Left ventricle myocardium superior (tissue), 1 donor: ENCODE results near the gene CLDN11. TPM values are rescaled to one million over a fixed set of nuclear protein-coding genes. Genes with fewer than 3 reads are reported as not detected.
A peak's percentile ranks its signal among the peaks of the same experiment; 100 is the strongest.

Experiments used
- ATAC-seq: fragments of 200-7000 bp; cut with Tn5 transposase; one replicate; pipeline ENCODE4 v1.9.1; 2020; ENCODE audit warnings: mild to moderate bottlenecking, moderate library complexity
- DNase-seq: peaks from one replicate; pipeline ENCODE4 v3.0.0-alpha.2; 2020
- intact Hi-C: fragments of 100-400 bp; cut with micrococcal nuclease; formaldehyde crosslinking; loops from one replicate; pipeline ENCODE4 v1.11.0; 2022
- long read RNA-seq: library from polyadenylated mRNA; unstranded; transcript quantifications from one replicate; pipeline ENCODE4 v2.0.0, GENCODE V29; 2021
- total RNA-seq: library from RNA; stranded (reverse); fragmentation: NEBNext Ultra II Directional; extraction: Animal tissue kit (Norgen Biotek cat#: 25700); gene quantifications from one replicate; pipeline ENCODE4 v1.2.1, GENCODE V29; 2021
- donor health status: DM: no; HTN: yes; CAD: no; lungs with severe emphysema.

CLDN11 gene
- 4.2 TPM for total RNA-seq
- long read RNA-seq, result 0 reads

DNA sequence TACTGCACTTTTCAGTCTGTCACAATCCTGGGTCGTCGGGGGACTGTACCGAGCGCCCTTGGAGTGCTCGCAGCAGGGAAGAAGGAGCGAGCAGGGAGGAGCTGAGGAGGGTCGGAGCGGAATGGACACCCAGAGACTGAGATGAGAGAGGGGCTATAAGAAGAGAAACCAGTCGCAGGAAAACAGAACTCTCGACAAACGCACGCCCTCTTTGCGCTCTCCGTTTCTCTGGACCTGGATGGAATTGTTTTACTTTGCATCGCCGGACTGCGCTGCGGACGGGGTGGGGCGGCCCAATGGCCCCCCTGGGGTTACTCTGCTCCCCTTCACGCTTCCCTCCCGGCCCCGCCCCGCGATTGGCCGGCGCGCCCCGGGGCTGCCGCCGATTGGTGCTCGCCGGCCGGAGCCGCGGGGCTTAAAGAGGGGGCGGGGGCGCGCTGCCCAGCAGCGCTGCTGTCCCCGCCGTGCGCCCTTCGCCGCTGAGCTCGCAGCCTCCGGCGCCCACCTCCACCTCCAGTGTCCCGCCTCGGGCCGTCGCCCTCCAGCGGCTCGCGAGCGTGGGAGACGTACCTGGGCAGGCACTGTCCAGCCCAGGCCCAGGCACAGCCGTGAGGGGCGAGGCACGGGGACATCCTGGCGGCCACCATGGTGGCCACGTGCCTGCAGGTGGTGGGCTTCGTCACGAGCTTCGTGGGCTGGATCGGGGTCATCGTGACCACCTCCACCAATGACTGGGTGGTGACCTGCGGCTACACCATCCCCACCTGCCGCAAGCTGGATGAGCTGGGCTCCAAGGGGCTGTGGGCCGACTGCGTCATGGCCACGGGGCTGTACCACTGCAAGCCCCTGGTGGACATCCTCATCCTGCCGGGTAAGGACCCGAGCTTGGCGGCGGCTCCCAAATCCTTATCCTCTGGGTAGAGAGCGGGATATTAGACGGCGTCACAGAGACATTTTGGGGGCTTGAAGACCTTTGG lies at the start of gene CLDN11:
Gene CLDN11 (plus strand): TSS at position 447 of the 977 bp plus-strand sequence. CDS start 199 bp downstream, at position 646.
- intact Hi-C loops, result loop anchor here (10.0 kb wide), 1 partner anchor 276 kb away; no protein-coding TSS in a partner anchor
- peak; percentile 81 for ATAC-seq
- peak; percentile 67 for DNase-seq

DNA sequence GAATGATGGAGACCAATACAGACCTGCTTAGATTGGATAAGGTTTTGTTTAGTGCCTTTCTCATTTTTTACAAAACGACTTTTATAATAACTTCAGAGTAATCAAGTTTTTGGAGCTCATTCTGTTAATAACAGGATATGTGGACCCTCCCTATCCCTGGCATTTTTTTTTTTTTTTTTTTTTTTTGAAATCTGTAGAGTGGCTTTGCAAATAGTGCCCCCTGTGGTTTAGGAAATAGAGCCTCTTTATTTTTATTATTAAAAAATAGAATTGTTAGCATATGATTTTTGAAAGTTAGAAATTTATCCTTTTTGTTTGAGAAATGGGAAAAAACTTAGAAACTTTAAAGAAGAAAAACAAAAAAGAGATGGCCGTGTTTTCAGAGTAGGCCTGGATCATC lies 49.7 kb upstream of the CLDN11 start:
- DNase-seq (no peak), ATAC-seq (no peak)
- intact Hi-C loops, result loop anchor here (5.0 kb wide), 1 partner anchor 57 kb away; no protein-coding TSS in a partner anchor

GRCh38 chr3:170372190-170372879 lies 46.3 kb upstream of the CLDN11 start:
- DNase-seq (no peak), ATAC-seq (no peak)
- intact Hi-C loops, result no loop called here

DNA sequence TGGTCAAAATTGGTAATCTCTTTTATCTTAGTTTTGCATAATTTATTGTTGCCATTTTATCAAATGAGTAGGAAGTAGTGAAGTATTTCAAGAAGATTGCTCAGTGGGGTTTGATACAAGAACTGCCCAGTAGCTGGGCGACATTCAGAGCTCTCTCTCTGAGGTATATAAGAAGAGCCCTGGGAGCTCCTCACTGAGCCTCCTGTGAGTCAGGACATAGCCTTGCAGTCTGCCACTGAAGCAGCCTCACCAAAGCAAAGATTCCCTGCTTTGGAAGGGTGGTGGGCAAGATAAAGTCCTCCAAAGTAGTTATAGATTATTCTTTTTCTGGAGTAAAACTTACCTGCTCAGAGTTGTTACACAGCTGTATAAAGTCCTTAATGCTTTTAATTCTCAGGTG lies 35.1 kb upstream of the CLDN11 start:
- ATAC-seq (no peak), DNase-seq (no peak)
- intact Hi-C loops, result no loop called here

DNA sequence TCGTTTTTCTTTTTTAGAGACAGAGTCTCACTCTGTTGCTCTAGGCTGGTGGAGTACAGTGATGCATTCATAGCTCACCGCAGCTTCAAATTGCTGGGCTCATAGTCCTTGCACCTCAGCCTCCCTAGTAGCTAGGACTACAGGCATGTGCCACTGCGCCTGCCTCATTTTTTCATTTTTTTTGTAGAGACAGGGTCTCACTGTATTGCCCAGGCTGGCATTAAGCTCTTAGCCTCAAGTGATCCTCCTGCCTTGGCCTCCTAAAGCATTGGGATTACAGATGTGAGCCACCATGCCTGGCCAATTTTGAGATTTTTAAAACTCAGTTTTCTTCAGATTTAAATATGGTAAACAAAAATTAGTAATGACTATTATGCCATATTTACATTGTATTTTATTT lies 32.2 kb upstream of the CLDN11 start:
- DNase-seq (no peak), ATAC-seq (no peak)
- intact Hi-C loops, result no loop called here

GRCh38 chr3:170387950-170388349 lies 30.7 kb upstream of the CLDN11 start:
- ATAC-seq (no peak), DNase-seq (no peak)
- intact Hi-C loops, result no loop called here

DNA sequence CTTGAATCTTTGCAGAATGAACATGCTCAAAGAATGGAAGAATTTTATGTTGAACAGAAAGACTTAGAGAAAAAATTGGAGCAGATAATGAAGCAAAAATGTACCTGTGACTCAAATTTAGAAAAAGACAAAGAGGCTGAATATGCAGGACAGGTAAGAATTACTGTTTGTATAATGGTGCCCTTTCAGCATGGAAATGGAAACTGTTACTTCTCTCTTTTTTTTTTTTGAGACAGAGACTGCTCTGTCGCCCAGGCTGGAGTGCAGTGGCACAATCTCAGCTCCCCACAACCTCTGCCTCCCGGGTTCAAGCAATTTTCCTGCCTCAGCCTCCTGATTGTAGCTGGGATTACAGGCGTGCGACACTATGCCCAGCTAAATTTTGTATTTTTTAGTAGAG lies 27.6 kb upstream of the CLDN11 start:
- intact Hi-C loops, result no loop called here
- ATAC-seq, result no peak
- DNase-seq, result no peak

GRCh38 chr3:170397685-170398084 lies 21.0 kb upstream of the CLDN11 start:
- intact Hi-C loops, result no loop called here
- ATAC-seq, result no peak
- DNase-seq, result no peak

- DNase-seq (no peak), ATAC-seq (no peak)
- intact Hi-C loops, result no loop called here
Observed at GRCh38 chr3:170405101-170405500, 13.6 kb upstream of the CLDN11 start.

GRCh38 chr3:170410428-170411029 lies 8.1 kb upstream of the CLDN11 start:
- intact Hi-C loops, result loop anchor here (5.0 to 10.0 kb wide), 2 partner anchors 284 to 402 kb away; no protein-coding TSS in a partner anchor
- ATAC-seq (no peak), DNase-seq (no peak)

GRCh38 chr3:170413291-170413690 lies 5.4 kb upstream of the CLDN11 start:
- ATAC-seq (no peak), DNase-seq (no peak)
- intact Hi-C loops, result loop anchor here (5.0 to 10.0 kb wide), 2 partner anchors 282 to 399 kb away; no protein-coding TSS in a partner anchor

DNA sequence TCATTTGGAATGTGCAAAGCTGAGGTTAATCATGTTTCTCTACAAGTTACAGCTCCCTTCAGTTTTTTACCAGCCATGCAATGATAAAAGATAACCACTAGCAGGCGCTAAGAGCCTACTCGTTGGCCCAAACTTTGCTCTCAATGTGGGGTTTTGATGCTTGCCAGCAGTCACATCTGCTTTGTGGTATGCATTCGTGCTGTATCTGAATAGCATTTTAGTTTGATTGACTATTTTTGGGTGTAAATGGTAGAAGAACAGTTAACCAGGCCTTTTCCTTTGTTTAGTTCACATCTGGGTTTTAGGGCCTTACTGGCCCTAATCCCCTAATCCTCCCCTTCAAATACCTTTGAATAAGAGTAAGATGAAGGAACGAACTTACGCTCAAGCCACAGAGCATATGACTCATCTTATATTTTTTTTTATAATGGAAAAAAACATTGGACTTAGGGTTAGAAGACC lies 4.4 kb upstream of the CLDN11 start:
- ATAC-seq (peak; percentile 64), DNase-seq (no peak)
- intact Hi-C loops, result loop anchor here (5.0 to 10.0 kb wide), 2 partner anchors 281 to 398 kb away; no protein-coding TSS in a partner anchor

DNA sequence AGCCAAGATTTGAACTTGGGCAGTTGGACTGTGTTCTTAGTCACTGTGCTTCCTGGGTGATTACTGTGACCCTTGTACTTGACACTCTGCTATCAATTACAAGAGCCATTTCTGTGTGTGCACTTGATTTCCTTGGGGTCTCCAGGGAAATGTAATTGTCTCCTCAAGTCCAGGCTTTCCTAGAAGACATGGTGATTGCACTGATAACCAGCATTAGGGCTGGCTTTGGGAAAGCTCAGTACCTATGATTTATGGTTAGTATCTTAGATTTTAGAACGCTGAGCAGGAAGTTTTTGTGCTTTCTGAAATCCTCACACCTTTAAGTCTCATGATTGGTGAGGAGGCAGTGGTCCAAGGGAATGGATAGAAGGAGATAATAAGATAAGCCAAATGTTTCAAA lies 1.6 kb upstream of the CLDN11 start:
- ATAC-seq, result no peak
- intact Hi-C loops, result loop anchor here (10.0 kb wide), 1 partner anchor 278 kb away; no protein-coding TSS in a partner anchor

DNA sequence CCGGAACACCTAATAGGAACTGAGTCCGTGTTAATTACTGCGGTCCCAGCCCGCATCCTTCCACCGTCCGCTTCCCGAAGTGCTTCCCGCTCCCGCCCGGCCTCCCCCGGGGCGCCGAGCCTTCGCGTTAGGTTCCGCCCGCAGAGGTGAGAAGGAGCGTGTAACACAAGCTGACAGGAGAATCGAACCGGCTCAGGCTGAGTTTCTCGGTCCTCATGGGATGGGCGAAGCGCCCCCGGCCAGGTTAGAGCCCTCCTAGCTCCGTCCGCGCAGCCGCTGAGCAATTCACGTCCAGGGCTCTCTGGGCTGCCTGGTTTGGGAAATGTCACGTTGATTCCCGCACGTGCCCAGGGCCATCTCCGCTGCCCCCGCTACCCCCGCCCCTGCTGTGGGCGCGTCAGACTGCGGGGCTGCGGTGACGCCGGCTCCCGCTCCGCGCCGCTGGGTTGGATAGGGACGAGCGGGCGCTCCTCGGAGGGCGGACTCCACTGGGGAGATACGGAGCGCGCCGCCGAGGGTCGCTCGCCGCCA lies 954 bp downstream of the CLDN11 start:
- peak; percentile 41 for DNase-seq
- ATAC-seq, result peak; percentile 58
- intact Hi-C loops, result loop anchor here (10.0 kb wide), 1 partner anchor 275 kb away; no protein-coding TSS in a partner anchor

More for the DNA sequence above, 1.6 kb upstream of the CLDN11 start:
- no peak for DNase-seq

GRCh38 chr3:170420307-170420821 lies 1.7 kb downstream of the CLDN11 start:
- ATAC-seq (peak; percentile 53), DNase-seq (no peak)
- intact Hi-C loops, result no loop called here

- DNase-seq (peak; percentile 36), ATAC-seq (peak; percentile 37)
- intact Hi-C loops, result no loop called here
Observed at GRCh38 chr3:170421111-170421641, 2.5 kb downstream of the CLDN11 start.

DNA sequence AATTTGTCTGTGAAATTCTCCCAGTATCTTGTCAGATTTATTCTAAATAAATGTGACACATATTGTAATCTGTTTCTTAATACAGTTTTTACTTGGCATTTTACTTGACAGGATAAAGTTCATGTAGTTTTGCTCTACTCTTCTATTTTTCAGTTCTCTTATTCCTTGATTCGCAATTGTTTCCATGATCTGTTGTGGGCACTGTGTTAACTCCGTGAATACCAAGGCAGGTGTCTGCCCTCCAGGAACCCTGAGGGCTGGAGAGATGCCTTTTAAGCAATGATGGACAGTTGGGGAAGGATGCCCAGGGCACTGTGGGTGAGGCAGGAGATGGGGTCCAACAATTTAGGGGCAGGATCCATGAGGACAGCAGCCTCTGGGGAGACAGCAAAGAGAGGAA lies 3.1 kb downstream of the CLDN11 start:
- intact Hi-C loops, result no loop called here
- ATAC-seq, result no peak

GRCh38 chr3:170423001-170423615 lies 4.4 kb downstream of the CLDN11 start:
- no peak for DNase-seq
- intact Hi-C loops, result no loop called here
- ATAC-seq, result no peak

More for the DNA sequence above, 3.1 kb downstream of the CLDN11 start:
- no peak for DNase-seq
